Tibial nerve (tissue), 4 donors: Measurements from ENCODE around the gene RPTOR. TPM values are rescaled to one million over a fixed set of nuclear protein-coding genes. Genes with fewer than 3 reads are reported as not detected.

Experiments used
- DNase-seq, 2 donors: peaks; one replicate each; pipeline ENCODE4 v3.0.0-alpha.2; 2019; ENCODE audit warnings: low spot score in 2 of 2
- H3K27ac ChIP-seq, 4 donors: fragments of 200-600 bp; sonication (generic) in 3 of 4; one replicate each; pipeline ENCODE4 v1.5.1; 2017 to 2019; ENCODE audit warnings: mild to moderate bottlenecking in 1 of 4
- H3K27me3 ChIP-seq, 2 donors: fragments of 200-600 bp; sonication (generic) in 1 of 2; one replicate each; pipeline versions ENCODE4 v1.5.1 to v1.6.0; 2017 to 2019
- H3K36me3 ChIP-seq, 3 donors: fragments of 200-600 bp; sonication (generic); one replicate each; pipeline ENCODE4 v1.5.1; 2018 to 2019
- H3K4me1 ChIP-seq, 4 donors: fragments of 200-600 bp; sonication (generic) in 3 of 4; one replicate each; pipeline ENCODE4 v1.5.1; 2017 to 2019
- H3K4me3 ChIP-seq, 4 donors: fragments of 200-600 bp; sonication (generic) in 3 of 4; one replicate each; pipeline ENCODE4 v1.5.1; 2017 to 2019; ENCODE audit warnings: mild to moderate bottlenecking in 1 of 4, moderate library complexity in 1 of 4
- H3K9me3 ChIP-seq, 4 donors: fragments of 200-600 bp; sonication (generic) in 3 of 4; one replicate each; pipeline ENCODE4 v1.5.1; 2017 to 2019
- CTCF ChIP-seq, 5 experiments: fragments of 200-600 bp in 3 of 5; fragments of 450-650 bp in 2 of 5; sonication (generic) in 3 of 5; IDR thresholded peaks; one replicate each; pipeline ENCODE4 v1.5.1; 2016 to 2019; ENCODE audit warnings: antibody characterized with exemption in 5 of 5, mild to moderate bottlenecking in 3 of 5, moderate library complexity in 2 of 5
- EP300 ChIP-seq, 2 donors: sonication (generic); formaldehyde crosslinking; IDR thresholded peaks; one replicate each; pipeline ENCODE4 v1.6.1; 2017; ENCODE audit warnings: antibody characterized with exemption in 2 of 2, mild to moderate bottlenecking in 1 of 2
- POLR2A ChIP-seq, 2 donors: fragments of 450-650 bp; IDR thresholded peaks; one replicate each; pipeline ENCODE4 v1.6.1; 2017; ENCODE audit warnings: antibody characterized with exemption in 2 of 2, mild to moderate bottlenecking in 2 of 2, moderate library complexity in 2 of 2
- WGBS, 2 donors: methylation state at CpG; one replicate each; pipeline ENCODE4 v1.1.5; 2018; 5-methylcytosine and 5-hydroxymethylcytosine counted together
- total RNA-seq, 4 donors: library from RNA; depleted of rRNA; stranded (reverse); fragments of >200 nt; gene quantifications; one replicate each; pipeline ENCODE4 v1.1.0, GENCODE V29; 2016

RPTOR gene
- total RNA-seq, 4 donors from 2014 or later: 34.7 to 56.4 (median 40.1) TPM

GRCh38 chr17:80797741-80798594 is 253.3 kb downstream of the RPTOR start:
- Histone ChIP-seq H3K9me3 (no peaks in the 10 kb centered on the region), H3K27ac (no peak overlapping the region), H3K27me3 (no peaks in the 10 kb centered on the region), H3K36me3 (peaks cover 0 to 4% (median 0%) of the 10 kb centered on the region in 3 donors), H3K4me1 (peaks cover 0 to 15% (median under 1%) of the 10 kb centered on the region in 4 donors), H3K4me3 (no peak overlapping the region)
- WGBS, 2 donors: 88 to 89% methylated on average over 17 to 18 of the region's 18 CpGs
- no peak for DNase-seq
- TF ChIP-seq POLR2A (IDR thresholded peaks at IDR 0.05) (no peak), CTCF (IDR thresholded peaks at IDR 0.05) (no peak), EP300 (IDR thresholded peaks at IDR 0.05) (no peak)

DNA sequence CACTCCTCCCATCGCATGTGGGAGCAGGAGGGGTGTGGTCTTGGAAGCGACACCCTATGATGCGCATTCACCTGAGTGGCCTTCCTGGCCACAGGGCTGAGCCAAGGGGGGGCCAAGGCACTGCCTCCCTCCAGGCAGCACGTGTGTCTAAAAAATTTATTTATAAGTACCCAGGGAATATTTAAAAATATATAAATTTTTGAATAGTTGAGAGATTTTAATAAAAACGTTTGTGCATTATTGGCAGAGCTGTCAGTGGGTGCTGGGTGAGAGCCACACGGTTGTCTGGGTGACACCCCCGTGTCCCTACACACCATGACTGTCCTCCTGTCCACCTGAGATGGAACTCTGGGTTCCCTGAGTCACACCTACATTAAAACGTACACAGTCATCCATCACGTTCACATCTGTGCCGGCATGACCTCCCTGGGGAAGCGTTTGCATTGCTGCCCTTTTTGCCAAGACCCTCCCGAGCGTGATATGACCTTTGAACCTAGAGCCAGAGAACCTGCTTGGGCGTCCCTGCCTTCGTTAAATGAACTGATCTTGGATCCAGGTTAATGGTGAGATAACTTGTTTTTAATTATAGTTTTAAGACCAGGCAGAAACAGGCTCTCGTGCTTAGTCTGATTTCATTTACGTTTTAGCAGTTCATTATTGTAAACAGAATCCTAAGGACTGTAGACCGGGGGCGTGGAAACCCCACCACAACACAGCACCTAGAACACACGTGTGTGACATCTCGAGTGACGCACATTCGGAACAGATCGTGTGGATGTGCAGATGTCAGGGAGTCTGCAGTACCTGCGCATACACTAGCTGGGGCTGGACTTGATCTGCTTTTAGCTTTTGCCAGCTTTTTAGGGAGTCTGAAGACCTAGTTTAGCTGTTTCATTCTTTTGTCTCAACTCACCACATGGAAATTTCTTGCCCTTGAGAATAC is 254.2 kb downstream of the RPTOR start:
- Histone ChIP-seq H3K4me1 (peaks cover 0 to 15% (median 0%) of the 10 kb centered on the region in 4 donors), H3K27me3 (no peaks in the 10 kb centered on the region), H3K4me3 (no peak overlapping the region), H3K36me3 (peaks cover 0 to 9% (median 0%) of the 10 kb centered on the region in 3 donors), H3K27ac (no peak overlapping the region), H3K9me3 (no peaks in the 10 kb centered on the region)
- no peak for DNase-seq
- TF ChIP-seq EP300 (IDR thresholded peaks at IDR 0.05) (no peak), CTCF (IDR thresholded peaks at IDR 0.05) (no peak), POLR2A (IDR thresholded peaks at IDR 0.05) (no peak)
- WGBS, 2 donors: 78 to 81% methylated on average over 25 of the region's 25 CpGs

DNA sequence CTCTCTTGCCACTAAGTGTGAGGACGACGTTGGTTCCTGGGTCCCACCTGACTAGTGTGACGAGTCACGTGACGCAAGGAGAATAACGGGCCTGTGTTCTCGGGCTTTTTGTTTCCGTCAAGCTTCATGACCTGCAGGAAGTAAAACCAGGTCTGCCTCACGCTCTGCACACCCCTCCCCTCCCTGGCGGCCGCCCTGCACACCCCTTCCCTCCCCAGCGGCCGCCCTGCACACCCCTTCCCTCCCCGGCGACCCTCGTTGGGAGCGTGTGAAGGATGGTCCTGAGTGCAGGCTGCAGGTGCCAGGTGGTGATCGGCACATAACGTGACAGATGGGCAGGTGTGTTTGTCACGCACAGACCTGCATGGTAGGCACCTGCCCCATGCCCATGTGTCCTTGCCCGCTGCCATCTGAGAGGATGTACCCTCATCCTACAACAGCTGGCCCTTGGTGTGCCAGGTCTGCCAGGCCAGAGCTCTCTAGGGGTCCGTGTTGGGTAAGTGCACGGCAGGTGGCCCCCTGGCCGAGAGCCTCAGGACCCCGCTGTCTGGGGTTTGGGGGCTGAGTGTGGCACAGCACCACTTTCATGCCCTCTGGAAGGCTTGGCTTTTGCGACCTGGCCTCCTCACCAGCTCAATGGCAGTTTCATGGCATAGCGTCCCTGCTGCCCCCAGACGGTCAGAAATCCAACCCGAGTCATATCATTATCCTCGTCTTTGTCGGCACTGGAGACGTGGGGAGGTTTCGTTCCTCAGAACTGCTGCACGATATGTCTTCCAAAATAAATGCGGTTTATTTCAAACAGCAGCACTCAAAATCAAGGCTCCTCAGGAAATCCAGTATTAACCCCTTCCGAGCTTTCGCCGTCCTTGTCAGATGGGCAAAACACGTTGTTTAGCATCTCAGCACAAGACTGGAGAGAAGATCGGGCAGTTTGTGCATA is 255.2 kb downstream of the RPTOR start:
- no peak for DNase-seq
- Histone ChIP-seq H3K4me3 (no peak overlapping the region), H3K4me1 (peaks cover 0 to 15% (median 0%) of the 10 kb centered on the region in 4 donors), H3K27me3 (no peaks in the 10 kb centered on the region), H3K9me3 (no peaks in the 10 kb centered on the region), H3K27ac (no peak overlapping the region), H3K36me3 (peaks cover 0 to 14% (median 0%) of the 10 kb centered on the region in 3 donors)
- 85 to 88% methylated on average over 36 to 40 of the region's 40 CpGs for WGBS, 2 donors
- TF ChIP-seq POLR2A (IDR thresholded peaks at IDR 0.05): no peak
- no peak for TF ChIP-seq EP300 (IDR thresholded peaks at IDR 0.05)
- TF ChIP-seq CTCF (IDR thresholded peaks at IDR 0.05): no peak

DNA sequence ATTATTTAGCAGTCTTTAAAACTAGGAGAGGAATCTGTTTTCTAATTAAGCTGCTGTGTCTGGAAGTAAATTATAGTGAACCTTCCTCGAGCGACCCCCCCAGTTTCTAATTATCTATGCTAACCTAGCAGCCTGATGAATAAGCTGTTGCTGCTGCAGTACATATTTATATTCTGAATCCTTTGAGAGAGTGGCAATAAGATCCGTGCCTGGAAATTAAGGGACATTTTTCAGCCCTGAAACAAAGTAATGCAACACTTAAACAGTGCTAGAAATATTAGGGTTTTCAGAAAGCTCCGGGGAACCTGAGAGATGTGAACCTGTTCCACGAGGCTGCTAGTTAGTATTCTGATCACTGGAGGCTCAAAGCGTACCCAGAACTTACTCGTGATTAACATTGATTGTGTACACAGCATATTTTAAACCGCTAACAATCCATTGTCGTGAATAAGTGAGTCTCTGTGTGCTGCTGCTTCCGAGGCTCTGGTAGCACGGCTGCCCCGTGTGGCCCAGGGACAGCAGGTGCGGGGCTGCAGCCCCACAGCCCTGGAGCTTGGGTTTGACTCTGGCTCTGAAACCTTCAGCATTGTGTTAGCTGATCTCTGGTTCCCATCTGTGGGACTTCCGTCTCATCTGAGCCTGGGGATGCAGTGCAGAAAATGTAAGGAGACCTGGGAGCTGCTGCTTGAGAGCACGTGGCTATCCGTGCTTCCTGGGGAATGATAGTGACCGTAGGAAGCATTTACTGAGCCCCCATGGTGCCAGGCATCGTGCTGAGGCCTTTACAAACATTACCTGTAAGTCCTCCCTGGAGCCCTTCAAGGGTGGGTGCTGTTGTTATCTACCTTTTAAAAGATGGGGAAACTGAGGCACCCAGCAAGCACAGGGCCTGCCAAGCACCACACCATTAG is 256.1 kb downstream of the RPTOR start:
- peaks cover 0 to 14% (median 0%) of the 10 kb centered on the region in 3 donors for H3K36me3 ChIP-seq
- 87 to 91% methylated on average over 18 of the region's 18 CpGs for WGBS, 2 donors
- H3K4me3 ChIP-seq: no peak overlapping the region
- no peaks in the 10 kb centered on the region for H3K27me3 ChIP-seq
- H3K4me1 ChIP-seq: peaks cover 0 to 10% (median 0%) of the 10 kb centered on the region in 4 donors
- no peak for DNase-seq
- TF ChIP-seq CTCF (IDR thresholded peaks at IDR 0.05): no peak
- TF ChIP-seq POLR2A (IDR thresholded peaks at IDR 0.05): no peak
- no peak for TF ChIP-seq EP300 (IDR thresholded peaks at IDR 0.05)
- peaks cover 0 to under 1% (median 0%) of the 10 kb centered on the region in 4 donors for H3K9me3 ChIP-seq
- H3K27ac ChIP-seq: no peak overlapping the region
